GM12878 (cell line): ENCODE results near the gene LRP1B. TPM values are rescaled to one million over a fixed set of nuclear protein-coding genes. Genes with fewer than 3 reads are reported as not detected.

Source experiments
- ATAC-seq: fragments of 200-7000 bp; cut with Tn5 transposase; 3 replicates; pipeline ENCODE4 v1.9.1; 2020; ENCODE audit warnings: mild to moderate bottlenecking, moderate library complexity
- BruUV-seq: library from RNA; stranded (reverse); fragments of 400-500 nt; replicated peaks from 2 replicates; lab custom pipeline; 2021; lab: Mats Ljungman, UMichigan
- CTCF ChIA-PET: fragments of 300-600 bp; sonication (Branson Sonifier 250); formaldehyde crosslinking; extraction: SDS; loops from one replicate; lab custom pipeline; 2021; ENCODE audit warnings: inconsistent platforms; lab: Yijun Ruan, JAX
- POLR2A ChIA-PET: fragments of 350-600 bp; formaldehyde crosslinking; extraction: SDS; loops from one replicate; lab custom pipeline; 2021; ENCODE audit warnings: inconsistent platforms; lab: Charles Lee
- RAD21 ChIA-PET: fragments of 300-600 bp; sonication (Branson Sonifier 250); formaldehyde crosslinking; loops from one replicate; lab custom pipeline; 2023; ENCODE audit warnings: antibody characterized with exemption; ENCODE audit not compliant: unreplicated experiment; lab: Charles Lee
- SMC1A ChIA-PET: fragments of 300-600 bp; sonication (Branson Sonifier 250); formaldehyde crosslinking; loops from one replicate; lab custom pipeline; 2023; ENCODE audit not compliant: unreplicated experiment, uncharacterized antibody; lab: Charles Lee
- DNase-seq: peaks from one replicate; pipeline ENCODE4 v3.0.0-alpha.2; 2011; ENCODE audit warnings: low read depth, low spot score
- FAIRE-seq: peaks from 3 replicates; lab custom pipeline; 2011; peaks lifted over from hg19 to GRCh38; lab: Jason Lieb, UNC
- H2AFZ ChIP-seq: 2 replicates; pipeline ENCODE4 v1.6.0; 2011; ENCODE audit warnings: low read depth, low read length, control low read depth; ENCODE audit not compliant: control insufficient read depth
- H3K27ac ChIP-seq: 2 replicates; pipeline ENCODE4 v1.5.1; 2011; ENCODE audit warnings: control low read depth; ENCODE audit not compliant: control insufficient read depth, insufficient read depth
- H3K27me3 ChIP-seq, 2 experiments: replicated peaks in 1 of 2; 2 replicates each; pipeline versions ENCODE4 v1.6.0 to v1.6.1; 2011; ENCODE audit warnings: low read length in 1 of 2; ENCODE audit not compliant: control insufficient read depth in 2 of 2, insufficient read depth in 2 of 2
- H3K36me3 ChIP-seq, 2 experiments: 2 replicates each; pipeline ENCODE4 v1.5.1; 2011; ENCODE audit warnings: low read length in 1 of 2; ENCODE audit not compliant: control insufficient read depth in 2 of 2, insufficient read depth in 2 of 2
- H3K4me1 ChIP-seq: 2 replicates; pipeline ENCODE4 v1.6.1; 2011; ENCODE audit warnings: mild to moderate bottlenecking, low read length, moderate library complexity, mixed read lengths; ENCODE audit not compliant: control insufficient read depth, insufficient read depth
- H3K4me2 ChIP-seq: 2 replicates; pipeline ENCODE4 v1.6.0; 2011; ENCODE audit warnings: control low read depth; ENCODE audit not compliant: control insufficient read depth, insufficient read depth
- H3K4me3 ChIP-seq: fragments of 200-600 bp; sonication (generic); 2 replicates; pipeline ENCODE4 v1.5.1; 2016
- H3K79me2 ChIP-seq: 2 replicates; pipeline ENCODE4 v1.6.0; 2011; ENCODE audit warnings: low read length; ENCODE audit not compliant: control insufficient read depth, insufficient read depth
- H3K9ac ChIP-seq: 2 replicates; pipeline ENCODE4 v1.8.0; 2011; ENCODE audit warnings: low read length, control low read depth, mixed read lengths; ENCODE audit not compliant: control insufficient read depth, insufficient read depth
- H3K9me3 ChIP-seq: replicated peaks from 3 replicates; pipeline ENCODE4 v1.5.1; 2011; ENCODE audit warnings: mild to moderate bottlenecking, low read length; ENCODE audit not compliant: control insufficient read depth, insufficient read depth
- H4K20me1 ChIP-seq: 2 replicates; pipeline ENCODE4 v1.6.0; 2011; ENCODE audit not compliant: control insufficient read depth, insufficient read depth
- HDGF ChIP-seq: fragments of 450-650 bp; IDR thresholded peaks from 2 replicates; pipeline ENCODE4 v1.6.1; 2016; ENCODE audit warnings: antibody characterized with exemption
- SMC3 ChIP-seq: IDR thresholded peaks from 2 replicates; pipeline ENCODE4 v1.6.1; 2011; ENCODE audit warnings: low read length, improper control_type of control experiment, borderline replicate concordance
- ZZZ3 ChIP-seq: IDR thresholded peaks from 2 replicates; pipeline ENCODE4 v1.6.1; 2011; ENCODE audit warnings: low read depth; ENCODE audit not compliant: control insufficient read depth, insufficient read length
- WGBS: methylation state at CpG from one replicate; pipeline ENCODE4 v1.1.6; 2016; ENCODE audit warnings: low lambda C conversion rate; ENCODE audit not compliant: insufficient replicate concordance, insufficient coverage; ENCODE audit errors: missing lambda C conversion rate; 5-methylcytosine and 5-hydroxymethylcytosine counted together
- in situ Hi-C: fragments of 300-500 bp; cut with MboI; formaldehyde crosslinking; loops from 9 replicates; pipeline ENCODE4 v1.14.3; 2018; ENCODE audit warnings: mixed read lengths
- intact Hi-C: fragments of 100-400 bp; cut with micrococcal nuclease; formaldehyde crosslinking; loops from one replicate; pipeline ENCODE4 v1.14.2; 2022; ENCODE audit not compliant: unreplicated experiment
- polyA plus RNA-seq, 11 experiments: library from polyadenylated mRNA; depleted of rRNA in 4 of 11; unstranded in 6 of 11; stranded (reverse) in 5 of 11; fragments of >200 nt; fragmentation: Nextera tagmentation in 4 of 11; fragmentation: Illumina TruSeq in 1 of 11; extraction: Ambion mirVana in 4 of 11; extraction: Trizol in 1 of 11; gene quantifications; 1 replicate in 1 of 11; 2 replicates in 10 of 11; pipeline versions ENCODE4 v1.2.1 to v1.2.3, GENCODE V29; 2011 to 2016; ENCODE audit warnings: inconsistent platforms in 2 of 11, missing spikeins in 2 of 11, low read depth in 1 of 11
- total RNA-seq, 4 experiments: library from RNA; depleted of rRNA in 3 of 4; stranded (reverse); fragments of >200 nt in 3 of 4; fragmentation: Illumina TruSeq in 1 of 4; extraction: Trizol in 1 of 4; gene quantifications; 2 replicates each; pipeline versions ENCODE4 v1.2.1 to v1.2.3, GENCODE V29; 2013 to 2021

LRP1B gene
- total and polyA plus RNA-seq, 10 of the 15 experiments (the other 5 are each of a cell fraction or from before 2014, with no cell fraction given) = under 0.01 to 0.06 (median 0.03) TPM; not detected in 5

DNA sequence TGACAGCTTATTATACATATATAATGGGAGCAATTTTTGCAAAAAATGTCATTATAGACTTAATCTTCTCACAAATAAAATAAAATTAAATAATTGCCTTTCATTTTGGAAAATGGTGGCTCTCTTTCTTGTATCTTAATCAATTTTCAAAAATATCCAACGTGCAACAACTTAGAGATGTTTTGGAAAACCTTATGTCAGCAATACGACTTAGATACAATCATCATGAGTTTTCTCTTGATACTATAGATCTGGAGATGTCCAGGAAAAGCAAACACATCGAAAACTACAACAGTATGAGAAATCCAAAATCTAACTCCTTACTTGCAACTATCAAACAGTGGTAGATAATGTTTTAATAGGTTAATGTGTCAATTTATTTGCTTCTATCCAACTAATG, 1529.0 kb downstream of the LRP1B start:
- Histone ChIP-seq H3K4me3 (no peak overlapping the region), H3K36me3 (no peaks in the 10 kb centered on the region), H3K9ac (no peak overlapping the region), H3K27ac (no peak overlapping the region), H3K4me2 (no peak overlapping the region), H3K27me3 (no peaks in the 10 kb centered on the region), H4K20me1 (no peaks in the 10 kb centered on the region), H2AFZ (no peak overlapping the region; the same call in 1 of the 2 replicates), H3K79me2 (no peaks in the 10 kb centered on the region), H3K4me1 (no peaks in the 10 kb centered on the region), H3K9me3 (no peaks in the 10 kb centered on the region)
- ATAC-seq (no peak), DNase-seq (no peak), FAIRE-seq (no peak)
- POLR2A ChIA-PET = interaction anchor here (0.6 kb wide), 1 partner anchor 57 kb away, joined by 5 read pairs; no protein-coding TSS in a partner anchor
- SMC1A ChIA-PET = no interaction called here
- BruUV-seq = no TSS peak
- CTCF ChIA-PET = no interaction called here
- TF ChIP-seq ZZZ3 = no peak
- RAD21 ChIA-PET = no interaction called here
- WGBS = 12% methylated on average over 3 of the region's 3 CpGs
- in situ Hi-C loops = no loop called here
- intact Hi-C loops = no loop called here

DNA sequence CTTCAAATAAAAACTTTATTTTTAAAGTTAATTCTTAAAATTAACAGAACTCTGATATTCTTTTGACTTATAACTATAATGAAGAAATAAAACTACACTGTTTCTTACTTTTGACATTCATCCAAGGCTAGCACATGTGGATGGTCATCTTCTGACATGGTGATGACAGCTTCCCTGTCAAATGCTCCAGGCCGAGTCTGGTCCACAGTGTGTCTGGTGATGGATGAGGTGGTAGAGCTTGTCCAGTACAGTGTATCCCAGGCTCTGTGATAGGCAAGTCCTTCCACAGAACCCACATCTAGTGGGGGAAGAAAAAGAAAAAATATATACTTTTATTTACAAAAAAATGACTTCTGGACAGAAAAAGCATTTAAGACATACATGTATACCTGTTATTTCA, 1529.5 kb downstream of the LRP1B start:
- Histone ChIP-seq H3K4me2 (no peak overlapping the region), H3K27me3 (no peaks in the 10 kb centered on the region), H3K27ac (no peak overlapping the region), H3K9ac (no peak overlapping the region), H3K9me3 (no peaks in the 10 kb centered on the region), H3K79me2 (no peaks in the 10 kb centered on the region), H2AFZ (no peak overlapping the region), H3K4me1 (no peaks in the 10 kb centered on the region), H4K20me1 (no peaks in the 10 kb centered on the region), H3K4me3 (no peak overlapping the region), H3K36me3 (no peaks in the 10 kb centered on the region)
- DNase-seq (no peak), ATAC-seq (no peak), FAIRE-seq (no peak)
- TF ChIP-seq SMC3 = no peak
- TF ChIP-seq HDGF = no peak
- RAD21 ChIA-PET = no interaction called here
- BruUV-seq = no TSS peak
- WGBS = 0% methylated on average over 1 of the region's 1 CpG
- POLR2A ChIA-PET = no interaction called here
- intact Hi-C loops = no loop called here
- SMC1A ChIA-PET = interaction anchor here (1.1 to 1.3 kb wide), 2 partner anchors 15 to 38 kb away, joined by 3 to 4 read pairs; no protein-coding TSS in a partner anchor
- CTCF ChIA-PET = no interaction called here
- in situ Hi-C loops = no loop called here
